PFSK-1 (cell line): Measurements from ENCODE around the gene CSAG1.
"Not testable (repeated sequence)": the region's sequence is repeated elsewhere in the genome, so short reads cannot be mapped to it uniquely, and the experiment has no call there.

Experiments used
- FOXP2 ChIP-seq: optimal IDR thresholded peaks from 2 replicates; pipeline ENCODE3; 2011; ENCODE audit warnings: borderline replicate concordance, control low read depth, inconsistent platforms; ENCODE audit not compliant: insufficient read depth; ENCODE audit errors: extremely low read length, extremely low read depth
- POLR2AphosphoS5 ChIP-seq: IDR thresholded peaks from 2 replicates; pipeline ENCODE4 v1.6.1; 2012; ENCODE audit warnings: low read depth, mild to moderate bottlenecking, control low read depth, low read length, moderate library complexity
- REST ChIP-seq, 2 experiments: IDR thresholded peaks; 2 replicates each; pipeline versions ENCODE4 v1.6.1 to v1.8.0; 2011 to 2012; ENCODE audit warnings: low read depth in 2 of 2, low read length in 2 of 2, control low read depth in 1 of 2, inconsistent platforms in 1 of 2, mild to moderate bottlenecking in 1 of 2, moderate library complexity in 1 of 2; ENCODE audit not compliant: insufficient read depth in 1 of 2
- SIN3A ChIP-seq: IDR thresholded peaks from 2 replicates; pipeline ENCODE4 v1.6.1; 2012; ENCODE audit warnings: mild to moderate bottlenecking, low read length, moderate library complexity, borderline replicate concordance; ENCODE audit not compliant: insufficient read depth
- TAF1 ChIP-seq: IDR thresholded peaks from 2 replicates; pipeline ENCODE4 v1.6.1; 2012; ENCODE audit warnings: low read length, control low read depth, borderline replicate concordance; ENCODE audit not compliant: insufficient read depth

DNA sequence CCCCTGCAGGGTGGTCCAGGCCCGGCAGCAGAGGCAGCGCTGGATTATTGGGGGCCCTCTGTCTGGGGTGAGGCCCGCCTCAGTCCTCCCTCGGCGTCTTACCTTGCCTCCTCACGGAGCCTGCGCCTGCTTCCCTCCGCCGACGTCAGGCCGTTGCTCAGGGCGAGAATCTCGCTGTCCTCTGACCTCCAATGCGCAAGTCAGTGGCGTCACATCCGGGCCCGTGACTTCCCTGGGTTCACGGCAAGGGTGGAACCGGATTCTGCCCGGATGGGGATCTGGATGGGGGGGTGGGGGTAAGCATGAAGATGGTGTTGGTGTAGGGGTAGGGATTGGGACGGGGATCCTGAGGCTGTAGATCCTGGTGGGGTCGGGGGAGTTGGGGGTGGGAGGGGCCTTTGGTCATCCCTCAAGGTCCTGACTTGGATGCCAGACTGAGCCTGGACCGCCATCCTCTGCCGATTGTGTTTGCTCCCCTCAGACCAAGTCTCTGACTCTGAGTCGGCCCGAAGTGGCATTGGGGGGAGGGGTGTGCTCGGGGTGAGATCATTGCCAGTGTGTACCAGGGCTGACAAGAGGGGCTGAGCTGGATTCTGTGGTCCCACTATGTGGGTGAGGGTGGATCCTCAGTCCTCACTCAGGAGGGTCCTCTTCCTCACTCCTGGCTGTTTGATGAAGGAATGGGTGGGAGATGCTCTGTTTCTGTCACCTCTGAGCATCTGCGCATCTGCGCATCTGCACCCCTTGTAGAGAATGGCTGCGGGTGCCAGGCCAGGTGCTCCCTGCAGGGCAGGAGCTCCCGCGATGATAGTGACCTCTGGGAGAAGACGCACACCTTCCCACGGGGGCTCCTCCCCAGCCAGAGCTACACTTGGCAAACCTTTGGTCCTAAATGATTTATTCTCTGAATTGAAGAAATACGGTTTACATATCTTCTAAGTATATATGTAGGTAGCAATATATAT lies 20.4 kb upstream of the CSAG1 start, which contains the start of gene MAGEA2:
- not testable (repeated sequence) for TF ChIP-seq REST (IDR thresholded peaks at IDR 0.05; ENCODE audit: insufficient read depth in 1 of 2, low read depth in 2 of 2, low read length in 2 of 2); POLR2AphosphoS5; SIN3A; TAF1; FOXP2
